Stimulated activated CD8-positive, alpha-beta memory T cell treated with anti-CD3 and anti-CD28 coated beads, Interleukin-7, amount 100 ng/mL, for 24 hours (primary cell): ENCODE results near the gene CTSD.
"Not testable (repeated sequence)": the region's sequence is repeated elsewhere in the genome, so short reads cannot be mapped to it uniquely, and the experiment has no call there.

Source experiments
- DNase-seq: peaks from one replicate; pipeline ENCODE4 v3.0.0-alpha.2; 2020; ENCODE audit warnings: low read depth

CTSD gene

GRCh38 chr11:1763796-1764661 is at the start of gene CTSD:
Gene CTSD, minus strand, starts transcription at chr11:1763927. Its CDS starts 68 bp downstream, at chr11:1763859.
- DNase-seq = peak; percentile 84

DNA sequence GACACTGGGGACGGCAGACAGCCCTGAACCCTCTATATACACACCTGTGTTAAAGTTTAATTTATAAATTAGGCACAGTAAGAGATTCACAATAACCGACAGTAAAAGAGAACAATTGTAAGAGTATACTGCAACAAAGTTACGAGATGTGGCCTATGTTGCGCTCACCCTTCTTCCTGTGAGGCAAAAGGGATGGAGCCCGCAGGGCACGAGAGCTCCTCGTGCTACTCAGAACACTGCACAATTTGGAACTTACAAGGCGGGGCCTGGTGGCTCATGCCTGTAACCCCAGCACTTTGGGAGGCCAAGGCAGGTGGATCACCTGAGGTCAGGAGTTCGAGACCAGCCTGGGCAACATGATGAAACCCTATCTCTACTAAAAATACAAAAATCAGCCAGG is 49.6 kb upstream of the CTSD start:
- not testable (repeated sequence) for DNase-seq

DNA sequence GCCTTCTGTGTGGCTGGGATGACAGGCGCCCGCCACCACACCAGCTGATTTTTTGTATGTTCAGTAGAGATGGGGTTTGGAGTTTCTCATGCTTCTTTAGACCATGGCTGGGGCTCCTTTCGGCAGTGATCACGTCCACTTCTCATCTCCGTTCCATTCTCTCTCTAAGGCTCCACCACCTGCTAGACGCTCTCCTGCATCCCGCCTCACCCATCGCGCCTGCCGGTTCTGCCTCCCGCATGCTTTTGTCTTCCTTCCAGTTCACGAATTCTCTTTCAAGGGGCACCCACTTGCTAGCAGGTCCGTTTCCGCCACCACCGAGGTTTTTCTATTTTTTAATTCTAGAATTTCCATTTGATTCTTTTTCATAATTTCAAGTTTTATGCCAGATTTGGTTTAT is 49.1 kb upstream of the CTSD start:
- DNase-seq = no peak

DNA sequence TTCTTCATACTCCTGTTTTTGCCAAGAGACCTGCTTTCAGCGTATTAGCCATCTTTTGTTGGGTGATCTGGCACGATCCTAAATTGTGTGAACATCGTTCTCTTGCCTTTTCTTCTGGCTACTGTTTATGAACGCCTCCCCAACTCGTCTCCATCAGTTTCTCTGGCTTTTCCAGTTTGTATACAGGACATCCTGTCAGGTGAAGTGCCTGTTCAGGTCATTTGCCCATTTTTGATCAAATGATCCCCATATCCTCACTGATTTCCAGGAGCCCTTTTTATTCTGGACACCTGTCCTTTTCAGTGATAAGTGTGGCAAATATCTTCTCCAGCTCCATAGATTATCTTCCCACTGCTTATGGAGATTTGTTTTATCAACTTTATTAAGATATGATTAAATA is 48.5 kb upstream of the CTSD start:
- DNase-seq = no peak

DNA sequence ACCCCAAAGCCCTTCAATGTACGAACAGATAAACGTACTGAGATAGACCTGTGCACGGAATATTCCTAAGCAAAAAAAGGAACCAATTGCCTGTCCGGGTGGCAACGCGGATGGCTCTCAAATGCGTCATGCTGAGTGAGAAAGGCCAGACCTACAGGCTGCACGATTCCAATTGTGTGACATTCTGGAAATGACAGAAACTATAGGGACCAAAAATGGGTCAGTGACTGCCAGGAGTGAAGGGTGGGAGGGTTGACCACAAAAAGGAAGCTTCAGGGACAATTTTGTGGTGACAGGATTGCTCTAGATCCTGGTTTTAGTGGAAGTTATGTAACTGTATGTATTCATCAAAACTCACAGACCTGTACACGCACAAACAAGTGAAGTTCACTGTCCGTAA is 47.0 kb upstream of the CTSD start:
- DNase-seq = no peak

DNA sequence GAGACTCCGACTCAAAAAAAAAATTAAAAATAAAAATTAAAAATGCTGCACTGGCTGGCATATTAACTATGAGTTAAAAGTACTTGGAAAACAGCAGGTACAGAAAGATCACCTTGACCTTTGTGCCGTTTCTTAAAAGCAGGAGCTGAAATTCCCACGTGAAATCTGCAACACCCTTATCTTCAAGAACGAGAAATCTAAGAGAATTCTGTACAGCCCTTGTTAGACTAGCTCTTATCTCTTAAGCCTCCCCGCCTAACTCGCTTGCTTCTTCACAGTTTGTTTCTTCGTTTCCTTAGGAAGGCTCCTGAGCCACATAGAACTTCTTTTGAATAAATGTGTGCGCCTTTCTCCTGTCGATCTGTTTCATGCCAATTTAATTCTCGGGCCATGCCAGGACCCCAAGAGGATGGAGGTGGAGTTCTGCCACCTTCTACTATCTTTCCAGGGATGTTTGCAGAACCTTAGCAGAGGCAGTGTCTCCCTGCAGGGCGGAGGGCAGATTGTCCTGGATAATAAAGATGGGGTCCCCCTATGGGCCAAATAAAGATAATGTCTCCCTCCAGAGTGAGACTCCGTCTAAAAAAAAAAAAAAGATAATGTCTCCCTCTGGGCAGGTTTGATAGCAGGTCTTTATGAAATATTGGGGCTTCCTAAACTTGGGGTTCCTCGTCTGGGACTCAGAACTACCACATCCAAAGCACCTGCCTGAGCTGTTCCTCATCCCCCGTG is 43.7 kb upstream of the CTSD start:
- DNase-seq = no peak

DNA sequence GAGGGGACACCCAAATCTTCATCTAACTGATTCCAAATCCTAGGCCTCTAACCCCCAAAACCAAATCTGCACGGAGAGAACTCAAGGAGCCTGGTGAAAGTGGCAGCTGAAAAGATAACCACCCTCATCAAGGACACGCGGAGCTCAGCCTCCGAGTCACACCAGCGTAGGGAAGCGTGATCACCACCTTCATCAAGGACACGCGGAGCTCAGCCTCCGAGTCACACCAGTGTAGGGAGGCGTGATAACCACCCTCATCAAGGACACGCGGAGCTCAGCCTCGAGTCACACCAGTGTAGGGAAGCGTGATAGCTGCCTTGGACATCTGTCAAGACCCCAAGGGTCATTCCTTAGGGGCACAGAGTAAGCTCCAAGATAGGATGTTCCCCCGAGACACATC is 41.8 kb upstream of the CTSD start:
- DNase-seq = no peak

GRCh38 chr11:1803835-1804519 is 40.2 kb upstream of the CTSD start:
- not testable (repeated sequence) for DNase-seq

DNA sequence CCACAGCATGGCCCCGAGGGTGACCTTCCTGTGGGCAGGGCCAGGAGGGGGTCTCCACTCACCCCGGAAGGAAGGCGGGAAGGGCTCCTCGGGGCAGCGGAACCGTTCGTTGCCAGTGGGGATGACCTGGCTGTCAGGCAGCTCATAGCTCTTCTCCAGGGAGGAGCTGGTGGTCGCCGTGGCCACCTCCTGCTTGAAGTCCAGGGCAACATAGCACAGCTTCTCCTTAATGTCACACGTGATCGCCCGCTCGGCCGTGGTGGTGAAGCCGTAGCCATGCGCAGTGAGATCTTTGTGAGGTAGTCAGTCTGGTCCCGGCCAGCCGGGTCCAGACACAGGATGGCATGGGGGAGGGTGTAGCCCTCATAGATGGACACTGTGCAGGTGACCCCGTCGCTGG is 39.5 kb upstream of the CTSD start:
- no peak for DNase-seq

DNA sequence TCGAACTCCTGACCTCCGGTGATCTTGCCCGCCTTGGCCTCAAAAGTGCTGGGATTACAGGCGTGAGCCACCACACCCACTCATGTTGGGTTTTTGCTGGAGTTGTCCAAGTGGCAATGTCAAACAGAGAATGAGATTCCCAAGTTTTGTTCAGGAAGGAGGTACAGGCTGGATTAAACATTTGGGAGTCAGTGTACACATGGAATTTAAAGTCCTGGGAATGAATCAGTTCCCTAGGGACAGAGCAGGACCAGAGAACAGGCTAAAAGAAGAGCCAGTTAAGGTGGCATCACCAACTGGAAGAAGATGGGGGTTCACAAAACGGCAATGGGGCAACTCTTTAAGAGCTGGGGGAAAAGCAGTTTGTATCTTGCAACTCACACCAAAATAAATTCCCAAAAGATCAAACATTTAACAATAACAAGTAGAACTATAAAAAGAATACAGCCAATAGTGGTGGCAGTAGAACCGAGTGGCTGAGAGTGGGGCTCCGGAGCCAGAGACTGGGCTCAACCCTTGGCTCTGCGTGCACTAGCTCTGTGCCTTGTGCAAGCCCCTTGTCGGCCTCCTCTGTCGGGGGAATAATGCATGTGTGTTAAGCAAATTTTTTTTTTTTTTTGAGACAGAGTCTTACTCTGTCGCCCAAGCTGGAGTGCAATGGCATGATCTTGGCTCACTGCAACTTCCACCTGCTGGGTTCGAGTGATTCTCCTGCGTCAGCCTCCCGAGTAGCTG is 33.8 kb upstream of the CTSD start:
- no peak for DNase-seq

- DNase-seq = no peak
Observed at GRCh38 chr11:1796413-1797011, 32.8 kb upstream of the CTSD start.

- DNase-seq = no peak
Observed at GRCh38 chr11:1793081-1793480, 29.4 kb upstream of the CTSD start.

- DNase-seq = no peak
Observed at GRCh38 chr11:1792461-1792860, 28.7 kb upstream of the CTSD start.

- DNase-seq = no peak
Observed at GRCh38 chr11:1791912-1792311, 28.2 kb upstream of the CTSD start.

GRCh38 chr11:1786466-1786865 is 22.7 kb upstream of the CTSD start:
- DNase-seq = no peak

DNA sequence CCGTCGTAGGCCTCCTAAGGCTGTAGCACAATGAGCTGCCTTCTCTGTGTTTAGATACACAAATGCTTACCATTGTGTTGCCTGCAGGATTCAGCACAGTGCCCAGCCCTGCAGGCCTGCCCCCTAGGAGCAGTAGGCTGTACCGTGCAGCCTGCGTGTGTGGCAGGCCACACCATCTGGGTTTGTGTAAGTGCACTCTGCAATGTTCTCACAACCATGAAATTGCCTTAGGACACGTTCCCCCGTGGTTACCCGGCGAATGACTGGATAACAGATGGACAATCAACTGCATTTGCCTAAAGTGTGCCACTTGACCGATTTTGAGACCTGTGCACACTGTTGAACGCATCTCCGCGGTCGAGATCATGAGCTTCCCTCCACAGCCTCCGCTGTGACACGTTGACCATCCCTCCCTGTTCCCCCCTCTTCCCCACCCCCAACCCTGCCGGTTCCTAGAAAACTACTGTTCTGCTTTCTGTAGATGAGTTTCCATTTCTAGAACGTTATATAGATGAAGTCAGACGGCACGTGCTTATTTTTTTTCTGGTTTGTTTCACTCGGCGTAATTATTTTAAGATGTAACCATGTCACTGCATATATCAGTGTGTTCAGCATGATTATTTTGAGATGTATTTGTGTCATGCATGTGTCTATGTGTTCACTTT is 22.2 kb upstream of the CTSD start:
- DNase-seq = no peak

- no peak for DNase-seq
Observed at GRCh38 chr11:1784761-1785650, 21.3 kb upstream of the CTSD start.

DNA sequence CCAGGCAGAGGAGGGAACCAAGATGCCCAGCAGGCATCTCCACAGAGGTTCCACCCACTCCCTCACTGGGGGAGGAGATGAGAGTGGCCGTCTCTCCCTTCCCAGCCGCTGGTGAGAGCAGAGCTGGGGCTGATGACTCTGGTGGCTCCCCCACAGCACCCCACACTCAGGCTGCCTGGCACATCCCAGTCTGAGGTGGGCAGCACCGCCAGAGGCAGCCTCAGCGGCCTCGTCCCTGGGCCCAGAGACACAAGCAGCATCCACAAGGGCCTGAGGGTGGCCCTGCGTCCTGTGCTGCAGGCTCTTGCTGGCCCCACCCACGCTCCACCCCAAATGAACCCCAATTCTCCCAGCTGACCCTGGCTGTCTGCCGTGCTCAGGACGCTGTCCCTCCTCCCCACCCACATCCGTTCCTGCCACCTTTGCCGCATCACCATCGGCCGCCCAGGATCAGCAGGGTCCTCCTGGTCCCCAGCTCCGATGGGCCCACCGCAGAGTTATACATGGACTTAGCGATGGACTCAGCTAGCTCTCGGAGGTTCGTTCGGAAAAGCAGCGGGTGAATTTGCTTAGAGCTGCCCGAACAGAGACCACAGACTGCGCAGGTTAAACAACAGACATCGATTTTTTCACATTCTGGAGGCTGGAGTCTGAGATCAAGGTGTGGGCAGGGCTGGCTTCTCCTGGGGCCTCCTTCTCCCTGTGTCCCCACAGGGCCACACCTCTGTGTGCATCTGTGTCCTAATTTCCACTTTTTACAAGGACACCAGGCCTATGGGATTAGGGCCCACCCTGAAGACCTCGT is 20.2 kb upstream of the CTSD start:
- DNase-seq = no peak
